Measurements from ENCODE around the gene SLC26A1. TPM values are rescaled to one million over a fixed set of nuclear protein-coding genes. Genes with fewer than 3 reads are reported as not detected.

SLC26A1 gene
- total and polyA plus RNA-seq, 4 experiments from 2014 or later, result 0.55 to 1.6 (median 0.81) TPM

DNA sequence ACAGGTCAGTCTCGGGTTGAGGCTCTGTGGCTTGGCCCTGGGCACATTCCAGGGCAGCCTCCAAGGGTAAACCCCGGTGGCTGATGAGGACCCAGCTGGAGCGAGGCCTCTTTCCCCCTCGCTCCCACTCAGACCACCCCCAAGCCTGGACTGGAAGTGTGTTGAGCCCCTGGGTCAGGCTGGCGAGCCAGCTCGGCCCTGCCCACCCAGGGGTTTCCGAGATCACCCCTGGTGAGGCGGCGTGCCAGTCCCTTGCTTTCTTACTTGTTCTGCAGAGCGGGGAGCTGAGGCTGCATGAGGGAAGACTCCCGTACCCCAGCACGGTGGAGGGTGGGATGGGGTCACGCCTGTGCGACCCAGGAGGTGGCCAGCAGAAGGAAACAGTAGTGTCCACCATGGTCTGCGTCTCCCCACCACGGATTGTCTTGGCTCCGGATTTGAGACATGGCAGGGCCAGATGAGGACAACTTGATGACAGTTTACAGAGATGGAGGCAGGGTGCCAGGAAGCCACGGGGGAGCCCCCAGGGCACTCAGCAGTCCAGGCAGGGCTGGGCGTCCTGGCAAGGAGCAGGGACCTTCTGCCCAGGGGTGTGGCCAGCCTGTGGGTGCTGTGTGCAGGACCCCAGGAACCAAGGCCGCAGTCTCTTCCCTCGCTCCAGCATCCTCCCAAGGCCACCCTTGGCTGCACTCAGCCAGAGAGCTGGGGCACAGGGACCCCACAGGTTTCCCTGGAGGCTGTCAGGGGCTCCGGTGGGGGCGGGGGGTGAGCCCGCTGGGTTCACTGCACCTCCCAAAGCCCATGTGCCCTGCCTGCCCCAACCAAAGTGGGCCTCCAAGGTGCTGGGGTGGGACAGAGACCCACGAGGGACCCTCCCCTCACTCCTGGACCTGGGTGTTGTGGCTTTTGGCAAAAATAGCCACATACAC lies 11.6 kb upstream of the SLC26A1 start:
- Histone ChIP-seq H3K9me3 (ENCODE audit: control insufficient read depth in 1 of 2, low read length in 2 of 2) (no peaks in the 10 kb centered on the region), H3K4me3 (ENCODE audit: low read length in 2 of 2) (no peak overlapping the region), H3K36me3 (ENCODE audit: insufficient read depth, low read length) (no peaks in the 10 kb centered on the region), H3K27me3 (ENCODE audit: insufficient read depth, low read length) (peaks cover 13% of the 10 kb centered on the region), H3K27ac (ENCODE audit: low read depth, low read length) (no peak overlapping the region), H3K4me1 (ENCODE audit: insufficient read depth, low read length) (peaks cover 12% of the 10 kb centered on the region)
- intact Hi-C loops (cut with micrococcal nuclease), result no loop called here
- CTCF ChIA-PET (ENCODE audit: partially characterized antibody), result no interaction called here
- peaks cover 4 to 10% (median 8%) of the 10 kb centered on the region in 4 donors for H3K4me1 Mint-ChIP-seq
- peaks cover 0 to 9% (median 1%) of the 10 kb centered on the region in 8 donors for H3K9me3 Mint-ChIP-seq
- H3K27ac Mint-ChIP-seq, result no peak overlapping the region
- POLR2A ChIA-PET (ENCODE audit: partially characterized antibody), result interaction anchor here (0.9 kb wide), 1 partner anchor 18 kb away, joined by 3 read pairs; the partner anchor contains the start of gene IDUA
- peak in 1 of 5 donors; percentile 19 for DNase-seq
- no peaks in the 10 kb centered on the region for H3K36me3 Mint-ChIP-seq
- H3K27me3 Mint-ChIP-seq, result peaks cover 24 to 28% of the 10 kb centered on the region in 2 donors
- no peak overlapping the region for H3K4me3 Mint-ChIP-seq

DNA sequence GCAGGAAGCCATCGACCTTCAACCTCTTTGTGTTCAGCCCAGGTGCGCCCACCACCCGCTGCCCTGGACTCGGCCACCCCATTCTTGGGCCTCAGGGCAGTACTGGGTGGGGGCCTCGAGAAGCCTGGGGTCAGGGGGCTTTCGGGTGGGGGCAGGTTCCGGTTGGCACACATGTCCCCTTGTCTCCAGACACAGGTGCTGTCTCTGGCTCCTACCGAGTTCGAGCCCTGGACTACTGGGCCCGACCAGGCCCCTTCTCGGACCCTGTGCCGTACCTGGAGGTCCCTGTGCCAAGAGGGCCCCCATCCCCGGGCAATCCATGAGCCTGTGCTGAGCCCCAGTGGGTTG lies 10.8 kb upstream of the SLC26A1 start:
- Histone ChIP-seq H3K9me3 (ENCODE audit: control insufficient read depth in 1 of 2, low read length in 2 of 2) (no peaks in the 10 kb centered on the region), H3K4me1 (ENCODE audit: insufficient read depth, low read length) (peaks cover 10% of the 10 kb centered on the region), H3K27me3 (ENCODE audit: insufficient read depth, low read length) (peaks cover 13% of the 10 kb centered on the region), H3K4me3 (ENCODE audit: low read length in 2 of 2) (no peak overlapping the region), H3K27ac (ENCODE audit: low read depth, low read length) (no peak overlapping the region), H3K36me3 (ENCODE audit: insufficient read depth, low read length) (no peaks in the 10 kb centered on the region)
- intact Hi-C loops (cut with micrococcal nuclease), result no loop called here
- CTCF ChIA-PET (ENCODE audit: partially characterized antibody), result no interaction called here
- POLR2A ChIA-PET (ENCODE audit: partially characterized antibody), result no interaction called here
- no peak for DNase-seq
- H3K27ac Mint-ChIP-seq, result no peak overlapping the region
- H3K4me1 Mint-ChIP-seq, result peaks cover 3 to 11% (median 6%) of the 10 kb centered on the region in 4 donors
- H3K4me3 Mint-ChIP-seq, result no peak overlapping the region
- H3K27me3 Mint-ChIP-seq, result peaks cover 27 to 31% of the 10 kb centered on the region in 2 donors
- no peaks in the 10 kb centered on the region for H3K36me3 Mint-ChIP-seq
- peaks cover 0 to 9% (median 1%) of the 10 kb centered on the region in 8 donors for H3K9me3 Mint-ChIP-seq

DNA sequence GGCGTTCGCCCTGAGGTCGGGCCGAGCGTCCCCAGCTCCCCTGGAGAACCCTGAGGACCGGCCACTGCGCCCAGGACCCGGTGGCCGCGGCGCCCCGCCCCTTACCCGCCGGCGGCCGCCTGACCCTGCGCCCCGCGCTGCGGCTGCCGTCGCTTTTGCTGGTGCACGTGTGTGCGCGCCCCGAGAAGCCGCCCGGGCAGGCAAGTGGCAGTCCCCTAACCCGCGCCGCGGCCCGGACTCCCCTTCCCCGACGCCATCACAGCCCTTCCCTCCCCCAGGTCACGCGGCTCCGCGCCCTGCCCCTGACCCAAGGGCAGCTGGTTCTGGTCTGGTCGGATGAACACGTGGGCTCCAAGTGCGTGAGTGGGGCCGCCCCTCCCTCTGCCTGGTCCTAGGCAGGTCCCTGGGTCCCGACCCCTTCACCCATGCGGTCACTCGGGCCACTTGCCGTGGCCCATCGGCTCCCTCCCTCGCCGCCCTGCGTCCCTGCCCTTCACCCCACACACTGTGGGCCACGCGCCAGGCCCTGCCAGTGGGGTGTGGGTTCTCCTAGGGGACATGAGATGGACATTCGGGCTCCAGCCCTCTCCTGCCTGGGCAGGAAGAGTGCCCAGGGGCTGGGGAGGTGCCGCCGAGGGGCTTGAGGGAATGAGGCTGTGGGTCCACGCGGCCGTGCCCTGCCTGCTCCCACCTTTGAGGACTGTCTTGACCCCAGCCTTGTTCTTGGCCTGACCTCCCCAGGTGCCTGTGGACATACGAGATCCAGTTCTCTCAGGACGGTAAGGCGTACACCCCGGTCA lies 10.3 kb upstream of the SLC26A1 start:
- Mint-ChIP-seq H3K4me3 (no peak overlapping the region), H3K27ac (no peak overlapping the region), H3K27me3 (peaks cover 25 to 28% of the 10 kb centered on the region in 2 donors), H3K4me1 (peaks cover under 1 to 7% (median 2%) of the 10 kb centered on the region in 4 donors), H3K36me3 (no peaks in the 10 kb centered on the region), H3K9me3 (peaks cover 0 to 9% (median 1%) of the 10 kb centered on the region in 8 donors)
- DNase-seq, result peak in 1 of 5 donors; percentile 26
- POLR2A ChIA-PET (ENCODE audit: partially characterized antibody), result no interaction called here
- no peak overlapping the region for H3K4me3 ChIP-seq (ENCODE audit: low read length in 2 of 2)
- no peak overlapping the region for H3K27ac ChIP-seq (ENCODE audit: low read depth, low read length)
- CTCF ChIA-PET (ENCODE audit: partially characterized antibody), result no interaction called here
- peaks cover 8% of the 10 kb centered on the region for H3K27me3 ChIP-seq (ENCODE audit: insufficient read depth, low read length)
- H3K36me3 ChIP-seq (ENCODE audit: insufficient read depth, low read length), result no peaks in the 10 kb centered on the region
- intact Hi-C loops (cut with micrococcal nuclease), result no loop called here
- H3K4me1 ChIP-seq (ENCODE audit: insufficient read depth, low read length), result peaks cover 5% of the 10 kb centered on the region
- no peaks in the 10 kb centered on the region for H3K9me3 ChIP-seq (ENCODE audit: control insufficient read depth in 1 of 2, low read length in 2 of 2)

DNA sequence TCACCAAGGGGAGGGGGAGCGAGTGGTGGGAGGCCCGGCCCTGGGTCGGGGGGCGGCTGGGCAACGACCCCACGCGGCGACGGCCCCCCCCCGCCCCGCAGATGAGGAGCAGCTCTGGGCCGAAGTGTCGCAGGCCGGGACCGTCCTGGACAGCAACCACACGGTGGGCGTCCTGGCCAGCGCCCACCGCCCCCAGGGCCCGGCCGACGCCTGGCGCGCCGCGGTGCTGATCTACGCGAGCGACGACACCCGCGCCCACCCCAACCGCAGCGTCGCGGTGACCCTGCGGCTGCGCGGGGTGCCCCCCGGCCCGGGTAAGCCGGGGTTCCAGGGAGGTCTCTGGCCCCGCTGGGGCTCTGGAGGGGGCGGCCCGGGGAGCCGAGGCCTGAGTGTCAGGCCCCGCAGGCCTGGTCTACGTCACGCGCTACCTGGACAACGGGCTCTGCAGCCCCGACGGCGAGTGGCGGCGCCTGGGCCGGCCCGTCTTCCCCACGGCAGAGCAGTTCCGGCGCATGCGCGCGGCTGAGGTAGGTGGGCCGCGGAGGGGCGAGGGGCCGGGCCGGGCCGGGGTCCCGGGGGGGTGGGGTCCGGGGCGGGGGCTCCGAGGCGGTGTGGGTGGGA lies 9.5 kb upstream of the SLC26A1 start:
- Mint-ChIP-seq H3K9me3 (peaks cover 0 to 7% (median 1%) of the 10 kb centered on the region in 8 donors), H3K4me1 (peaks cover 0 to 12% (median 6%) of the 10 kb centered on the region in 4 donors), H3K27ac (no peak overlapping the region), H3K4me3 (no peak overlapping the region), H3K36me3 (no peaks in the 10 kb centered on the region), H3K27me3 (peaks cover 24 to 27% of the 10 kb centered on the region in 2 donors)
- H3K4me1 ChIP-seq (ENCODE audit: insufficient read depth, low read length), result peaks cover 11% of the 10 kb centered on the region
- H3K36me3 ChIP-seq (ENCODE audit: insufficient read depth, low read length), result no peaks in the 10 kb centered on the region
- no peak overlapping the region for H3K4me3 ChIP-seq (ENCODE audit: low read length in 2 of 2)
- H3K27ac ChIP-seq (ENCODE audit: low read depth, low read length), result no peak overlapping the region
- no peak for DNase-seq
- intact Hi-C loops (cut with micrococcal nuclease), result no loop called here
- peaks cover 6% of the 10 kb centered on the region for H3K27me3 ChIP-seq (ENCODE audit: insufficient read depth, low read length)
- CTCF ChIA-PET (ENCODE audit: partially characterized antibody), result no interaction called here
- no peaks in the 10 kb centered on the region for H3K9me3 ChIP-seq (ENCODE audit: control insufficient read depth in 1 of 2, low read length in 2 of 2)
- POLR2A ChIA-PET (ENCODE audit: partially characterized antibody), result interaction anchor here (0.6 kb wide), 1 partner anchor 15 kb away, joined by 3 read pairs; no protein-coding TSS in a partner anchor

DNA sequence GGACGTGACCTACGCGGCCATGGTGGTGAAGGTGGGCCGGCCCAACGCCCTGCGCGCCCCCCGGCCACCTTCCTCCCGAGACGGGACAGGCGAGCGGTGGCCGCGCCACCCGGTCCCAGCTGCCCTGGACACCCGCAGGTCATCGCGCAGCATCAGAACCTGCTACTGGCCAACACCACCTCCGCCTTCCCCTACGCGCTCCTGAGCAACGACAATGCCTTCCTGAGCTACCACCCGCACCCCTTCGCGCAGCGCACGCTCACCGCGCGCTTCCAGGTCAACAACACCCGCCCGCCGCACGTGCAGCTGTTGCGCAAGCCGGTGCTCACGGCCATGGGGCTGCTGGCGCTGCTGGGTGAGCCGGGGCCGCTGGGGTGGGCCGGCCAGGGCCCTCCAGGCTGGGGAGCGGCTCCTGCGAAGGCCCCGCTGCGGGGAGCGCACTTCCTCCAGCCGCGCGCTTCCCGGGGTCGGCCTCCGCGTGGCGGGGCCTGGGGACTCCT lies 9.0 kb upstream of the SLC26A1 start:
- Mint-ChIP-seq H3K4me1 (peaks cover 0 to 13% (median 6%) of the 10 kb centered on the region in 4 donors), H3K4me3 (no peak overlapping the region), H3K36me3 (no peaks in the 10 kb centered on the region), H3K27ac (no peak overlapping the region), H3K9me3 (peaks cover 0 to 5% (median 1%) of the 10 kb centered on the region in 8 donors), H3K27me3 (peaks cover 21 to 24% of the 10 kb centered on the region in 2 donors)
- POLR2A ChIA-PET (ENCODE audit: partially characterized antibody), result interaction anchor here (0.6 kb wide), 1 partner anchor 15 kb away, joined by 3 read pairs; no protein-coding TSS in a partner anchor
- peaks cover 12% of the 10 kb centered on the region for H3K4me1 ChIP-seq (ENCODE audit: insufficient read depth, low read length)
- intact Hi-C loops (cut with micrococcal nuclease), result no loop called here
- no peaks in the 10 kb centered on the region for H3K9me3 ChIP-seq (ENCODE audit: control insufficient read depth in 1 of 2, low read length in 2 of 2)
- H3K27ac ChIP-seq (ENCODE audit: low read depth, low read length), result no peak overlapping the region
- peaks cover 6% of the 10 kb centered on the region for H3K27me3 ChIP-seq (ENCODE audit: insufficient read depth, low read length)
- H3K36me3 ChIP-seq (ENCODE audit: insufficient read depth, low read length), result no peaks in the 10 kb centered on the region
- H3K4me3 ChIP-seq (ENCODE audit: low read length in 2 of 2), result no peak overlapping the region
- CTCF ChIA-PET (ENCODE audit: partially characterized antibody), result no interaction called here
- DNase-seq, result no peak

DNA sequence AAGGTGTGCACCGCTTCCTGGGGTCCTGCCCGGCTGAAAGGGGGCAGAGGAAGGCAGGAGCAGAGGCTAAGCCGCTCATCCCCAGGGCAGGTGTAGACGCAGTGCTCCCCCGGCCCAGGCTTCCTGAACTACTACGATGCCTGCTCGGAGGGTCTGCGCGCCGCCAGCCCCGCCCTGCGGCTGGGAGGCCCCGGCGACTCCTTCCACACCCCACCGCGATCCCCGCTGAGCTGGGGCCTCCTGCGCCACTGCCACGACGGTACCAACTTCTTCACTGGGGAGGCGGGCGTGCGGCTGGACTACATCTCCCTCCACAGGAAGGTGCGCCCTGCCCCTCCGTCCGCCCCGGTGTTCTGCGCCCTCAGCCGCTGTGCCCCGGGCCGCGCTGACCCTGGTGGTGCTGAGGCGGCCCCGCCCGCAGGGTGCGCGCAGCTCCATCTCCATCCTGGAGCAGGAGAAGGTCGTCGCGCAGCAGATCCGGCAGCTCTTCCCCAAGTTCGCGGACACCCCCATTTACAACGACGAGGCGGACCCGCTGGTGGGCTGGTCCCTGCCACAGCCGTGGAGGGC lies 8.4 kb upstream of the SLC26A1 start:
- Mint-ChIP-seq H3K27ac (peak overlapping the region in 1 of 7 donors; percentile 29), H3K4me3 (no peak overlapping the region), H3K36me3 (no peaks in the 10 kb centered on the region), H3K9me3 (peaks cover 0 to 1% (median 0%) of the 10 kb centered on the region in 8 donors), H3K4me1 (peaks cover 0 to 13% (median 6%) of the 10 kb centered on the region in 4 donors), H3K27me3 (peaks cover 19 to 21% of the 10 kb centered on the region in 2 donors)
- H3K27ac ChIP-seq (ENCODE audit: low read depth, low read length), result no peak overlapping the region
- intact Hi-C loops (cut with micrococcal nuclease), result no loop called here
- H3K36me3 ChIP-seq (ENCODE audit: insufficient read depth, low read length), result no peaks in the 10 kb centered on the region
- CTCF ChIA-PET (ENCODE audit: partially characterized antibody), result no interaction called here
- POLR2A ChIA-PET (ENCODE audit: partially characterized antibody), result no interaction called here
- H3K9me3 ChIP-seq (ENCODE audit: control insufficient read depth in 1 of 2, low read length in 2 of 2), result no peaks in the 10 kb centered on the region
- peaks cover 6% of the 10 kb centered on the region for H3K27me3 ChIP-seq (ENCODE audit: insufficient read depth, low read length)
- peaks cover 12% of the 10 kb centered on the region for H3K4me1 ChIP-seq (ENCODE audit: insufficient read depth, low read length)
- no peak overlapping the region for H3K4me3 ChIP-seq (ENCODE audit: low read length in 2 of 2)
- no peak for DNase-seq

All from CD4-positive, alpha-beta memory T cell (primary cell).